SK-N-SH treated with all-trans-retinoic acid at 6 μM for 48 hours (cell line): ENCODE measurements around the gene CENPM.

Source experiments
- ATAC-seq: fragments of 200-7000 bp; cut with Tn5 transposase; 3 replicates; pipeline ENCODE4 v1.9.1; 2020; ENCODE audit warnings: mild to moderate bottlenecking, moderate library complexity
- BACH2 ChIP-seq: fragments of 250-450 bp; sonication (Bioruptor Pico); IDR thresholded peaks from 2 replicates; pipeline ENCODE4 v1.9.0; 2021; ENCODE audit warnings: mild to moderate bottlenecking, borderline replicate concordance
- CSDC2 ChIP-seq: fragments of 250-450 bp; sonication (Bioruptor Pico); IDR thresholded peaks from 2 replicates; pipeline ENCODE4 v1.5.0; 2020; ENCODE audit warnings: mild to moderate bottlenecking, moderate library complexity
- GLIS3 ChIP-seq: fragments of 250-450 bp; sonication (Bioruptor Pico); IDR thresholded peaks from 2 replicates; pipeline ENCODE4 v1.5.0; 2020; ENCODE audit warnings: mild to moderate bottlenecking, moderate library complexity
- ISL1 ChIP-seq: fragments of 250-450 bp; sonication (Bioruptor Pico); IDR thresholded peaks from 2 replicates; pipeline ENCODE4 v2.1.2; 2022; ENCODE audit warnings: mild to moderate bottlenecking, moderate library complexity
- OSR1 ChIP-seq: fragments of 250-450 bp; sonication (Bioruptor Pico); IDR thresholded peaks from 2 replicates; pipeline ENCODE4 v1.8.0; 2022; ENCODE audit warnings: moderate library complexity, mild to moderate bottlenecking, inconsistent platforms
- PPARA ChIP-seq: fragments of 250-450 bp; sonication (Bioruptor Pico); IDR thresholded peaks from 2 replicates; pipeline ENCODE4 v1.5.0; 2020; ENCODE audit warnings: mild to moderate bottlenecking, borderline replicate concordance
- RARB ChIP-seq: fragments of 250-450 bp; sonication (Bioruptor Pico); IDR thresholded peaks from 2 replicates; pipeline ENCODE4 v1.8.0; 2021; ENCODE audit warnings: mild to moderate bottlenecking, moderate library complexity
- SNAI2 ChIP-seq: fragments of 250-450 bp; sonication (Bioruptor Pico); IDR thresholded peaks from 2 replicates; pipeline ENCODE4 v1.5.0; 2020; ENCODE audit warnings: mild to moderate bottlenecking, moderate library complexity
- TCF4 ChIP-seq: fragments of 250-450 bp; sonication (Bioruptor Pico); IDR thresholded peaks from 2 replicates; pipeline ENCODE4 v1.8.0; 2021; ENCODE audit warnings: mild to moderate bottlenecking, moderate library complexity, borderline replicate concordance
- TOX ChIP-seq: fragments of 250-450 bp; sonication (Bioruptor Pico); IDR thresholded peaks from 2 replicates; pipeline ENCODE4 v1.8.0; 2021; ENCODE audit warnings: mild to moderate bottlenecking, moderate library complexity, borderline replicate concordance
- ZC3H10 ChIP-seq: fragments of 250-450 bp; sonication (Bioruptor Pico); IDR thresholded peaks from 2 replicates; pipeline ENCODE4 v1.5.1; 2021; ENCODE audit warnings: mild to moderate bottlenecking, moderate library complexity
- ZFP30 ChIP-seq: fragments of 450-650 bp; formaldehyde crosslinking; IDR thresholded peaks from 2 replicates; pipeline ENCODE4 v1.5.0; 2022; ENCODE audit warnings: mild to moderate bottlenecking, moderate library complexity
- ZNF565 ChIP-seq: fragments of 450-650 bp; formaldehyde crosslinking; conservative IDR thresholded peaks from 2 replicates; pipeline ENCODE4 v1.5.0; 2020; ENCODE audit warnings: low read depth, mild to moderate bottlenecking, moderate library complexity
- ZNF8 ChIP-seq: fragments of 450-650 bp; formaldehyde crosslinking; IDR thresholded peaks from 2 replicates; pipeline ENCODE4 v1.5.0; 2020; ENCODE audit warnings: mild to moderate bottlenecking, moderate library complexity
- TF ChIP-seq, protein P1 (sequence below): fragments of 250-450 bp; sonication (Bioruptor Pico); IDR thresholded peaks from 2 replicates; pipeline ENCODE4 v1.5.1; 2020; ENCODE audit warnings: low read depth, mild to moderate bottlenecking, moderate library complexity
- TF ChIP-seq, protein P2 (sequence below): fragments of 250-450 bp; sonication (Bioruptor Pico); IDR thresholded peaks from 2 replicates; pipeline ENCODE4 v1.8.0; 2020; ENCODE audit warnings: mild to moderate bottlenecking, moderate library complexity, borderline replicate concordance
- TF ChIP-seq, protein P3 (sequence below): fragments of 250-450 bp; sonication (Bioruptor Pico); IDR thresholded peaks from 2 replicates; pipeline ENCODE4 v1.5.0; 2020; ENCODE audit warnings: mild to moderate bottlenecking, moderate library complexity

The CENPM gene

DNA sequence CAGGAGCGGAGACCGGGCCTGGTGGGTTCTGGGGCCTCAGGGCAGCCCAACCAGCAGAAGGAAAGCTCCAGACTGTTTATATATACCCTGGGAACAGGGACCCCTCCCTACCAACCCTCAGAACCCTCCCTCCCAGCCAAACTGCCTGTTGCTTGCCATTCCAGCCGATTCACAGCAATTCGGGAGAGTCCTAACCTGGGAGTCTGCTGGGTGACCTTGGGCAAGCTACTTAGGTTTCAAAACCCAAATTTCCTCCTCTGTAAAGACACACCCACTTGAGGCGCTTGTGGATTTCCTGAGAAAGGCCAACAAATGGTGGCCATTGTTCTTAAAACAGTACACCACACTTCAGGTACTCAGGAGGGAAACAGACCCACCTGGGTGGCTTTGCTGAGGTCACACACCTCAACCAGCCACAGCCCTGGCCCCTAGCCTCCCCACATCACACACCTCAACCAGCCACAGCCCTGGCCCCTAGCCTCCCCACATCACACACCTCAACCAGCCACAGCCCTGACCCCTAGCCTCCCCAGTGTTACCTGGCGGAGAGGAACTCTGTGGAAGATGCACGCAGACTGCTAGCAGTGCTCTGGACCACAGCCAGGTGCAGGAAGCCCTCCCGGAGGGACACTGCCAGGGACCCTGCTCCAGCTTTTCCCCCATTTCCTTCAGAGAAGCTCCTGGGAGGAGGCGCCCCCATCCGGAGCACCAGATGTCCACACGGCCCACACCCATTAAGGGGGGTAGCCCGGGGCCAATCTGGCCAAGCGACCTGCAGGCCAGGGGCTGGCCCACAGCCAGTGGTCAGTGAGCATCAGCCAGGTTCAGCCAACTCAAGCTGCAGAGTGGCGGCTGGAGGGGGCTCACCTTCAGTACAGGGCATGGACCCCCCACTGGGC lies 38.3 kb downstream of the CENPM start:
- TF ChIP-seq ZNF8 (CRISPR knock-in tag) (no peak), ZC3H10 (CRISPR knock-in tag) (no peak), ZNF565 (CRISPR knock-in tag) (no peak)
- TF ChIP-seq, protein P1, sequence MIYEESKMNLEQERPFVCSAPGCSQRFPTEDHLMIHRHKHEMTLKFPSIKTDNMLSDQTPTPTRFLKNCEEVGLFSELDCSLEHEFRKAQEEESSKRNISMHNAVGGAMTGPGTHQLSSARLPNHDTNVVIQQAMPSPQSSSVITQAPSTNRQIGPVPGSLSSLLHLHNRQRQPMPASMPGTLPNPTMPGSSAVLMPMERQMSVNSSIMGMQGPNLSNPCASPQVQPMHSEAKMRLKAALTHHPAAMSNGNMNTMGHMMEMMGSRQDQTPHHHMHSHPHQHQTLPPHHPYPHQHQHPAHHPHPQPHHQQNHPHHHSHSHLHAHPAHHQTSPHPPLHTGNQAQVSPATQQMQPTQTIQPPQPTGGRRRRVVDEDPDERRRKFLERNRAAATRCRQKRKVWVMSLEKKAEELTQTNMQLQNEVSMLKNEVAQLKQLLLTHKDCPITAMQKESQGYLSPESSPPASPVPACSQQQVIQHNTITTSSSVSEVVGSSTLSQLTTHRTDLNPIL: no peak
- TF ChIP-seq, protein P2, sequence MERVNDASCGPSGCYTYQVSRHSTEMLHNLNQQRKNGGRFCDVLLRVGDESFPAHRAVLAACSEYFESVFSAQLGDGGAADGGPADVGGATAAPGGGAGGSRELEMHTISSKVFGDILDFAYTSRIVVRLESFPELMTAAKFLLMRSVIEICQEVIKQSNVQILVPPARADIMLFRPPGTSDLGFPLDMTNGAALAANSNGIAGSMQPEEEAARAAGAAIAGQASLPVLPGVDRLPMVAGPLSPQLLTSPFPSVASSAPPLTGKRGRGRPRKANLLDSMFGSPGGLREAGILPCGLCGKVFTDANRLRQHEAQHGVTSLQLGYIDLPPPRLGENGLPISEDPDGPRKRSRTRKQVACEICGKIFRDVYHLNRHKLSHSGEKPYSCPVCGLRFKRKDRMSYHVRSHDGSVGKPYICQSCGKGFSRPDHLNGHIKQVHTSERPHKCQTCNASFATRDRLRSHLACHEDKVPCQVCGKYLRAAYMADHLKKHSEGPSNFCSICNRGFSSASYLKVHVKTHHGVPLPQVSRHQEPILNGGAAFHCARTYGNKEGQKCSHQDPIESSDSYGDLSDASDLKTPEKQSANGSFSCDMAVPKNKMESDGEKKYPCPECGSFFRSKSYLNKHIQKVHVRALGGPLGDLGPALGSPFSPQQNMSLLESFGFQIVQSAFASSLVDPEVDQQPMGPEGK: no peak
- no peak for ATAC-seq

DNA sequence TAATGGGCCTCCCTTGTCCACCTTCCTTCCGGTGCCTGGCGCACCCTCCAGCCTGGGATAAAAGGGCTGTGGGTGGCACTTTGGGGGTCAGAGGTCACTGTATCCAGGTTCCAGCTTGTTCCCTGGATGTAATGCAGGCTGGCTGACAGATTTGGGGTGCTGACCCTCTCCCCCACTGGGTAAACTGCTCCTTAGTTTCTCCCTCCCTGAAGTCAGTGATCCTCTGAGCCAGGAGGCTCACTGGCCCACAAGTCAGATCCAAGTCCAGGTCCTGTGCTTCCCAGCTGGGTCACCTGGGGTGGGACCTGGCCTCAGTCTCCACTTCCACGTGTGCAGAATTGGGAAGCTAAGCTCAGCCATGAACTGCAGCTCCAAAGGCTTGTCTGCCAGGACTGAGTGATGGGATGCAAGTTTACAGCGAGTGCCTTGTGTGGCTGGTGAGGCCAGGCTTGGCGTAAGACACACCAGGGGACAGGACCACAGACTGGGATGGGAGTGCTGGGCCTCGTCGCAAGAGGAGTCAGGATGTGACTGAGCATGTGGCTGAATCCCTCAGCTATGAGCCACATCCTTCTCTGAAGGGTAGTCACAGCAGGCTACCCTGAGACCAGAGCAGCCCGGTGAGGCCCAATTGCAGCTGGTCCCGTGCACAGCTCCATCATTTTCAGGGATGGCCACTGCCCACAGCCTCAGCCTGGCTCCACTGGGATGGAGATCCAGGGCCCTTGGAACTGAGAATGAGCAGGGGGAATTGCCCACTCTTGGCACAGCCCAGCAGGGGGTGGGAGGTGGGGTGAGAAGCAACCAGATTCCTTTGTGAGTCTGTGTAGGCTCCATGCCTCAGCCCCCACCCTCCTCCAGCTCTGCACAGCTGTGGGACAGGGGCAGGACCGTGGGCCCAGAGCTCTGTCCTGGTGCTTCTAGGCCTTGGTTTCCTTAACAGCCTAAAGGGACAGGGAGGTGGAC lies 39.2 kb downstream of the CENPM start:
- ATAC-seq: no peak

DNA sequence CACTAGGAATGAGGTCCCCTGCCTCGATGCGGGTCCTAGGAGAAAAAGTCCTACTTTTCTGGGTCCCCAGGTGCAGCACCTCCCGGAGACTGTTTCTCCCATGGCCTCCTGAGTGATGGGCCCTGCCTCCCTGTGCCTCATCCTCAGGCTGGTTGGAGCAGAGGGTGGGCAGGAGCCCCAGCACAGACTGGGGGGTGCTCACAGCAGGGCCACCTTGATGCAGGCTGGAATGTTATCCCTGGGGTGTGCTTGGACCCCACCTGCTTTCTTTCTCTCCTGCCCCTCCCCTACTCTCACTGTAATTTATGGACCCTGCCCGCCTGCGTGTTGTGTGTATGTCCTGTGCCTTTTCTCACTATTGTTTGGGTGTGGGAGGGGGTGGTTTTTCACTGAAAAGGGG lies 40.1 kb downstream of the CENPM start:
- TF ChIP-seq ZFP30 (CRISPR knock-in tag): no peak
- no peak for TF ChIP-seq ZNF565 (CRISPR knock-in tag)
- TF ChIP-seq RARB: no peak
- TF ChIP-seq TOX (CRISPR knock-in tag): no peak
- TF ChIP-seq ZC3H10 (CRISPR knock-in tag): no peak
- no peak for ATAC-seq

More for the DNA sequence above, 39.2 kb downstream of the CENPM start:
- TF ChIP-seq GLIS3 (CRISPR knock-in tag) (no peak), PPARA (CRISPR knock-in tag) (no peak), TCF4 (CRISPR knock-in tag) (no peak), BACH2 (CRISPR knock-in tag) (no peak)
- TF ChIP-seq, all 23 proteins: peak for 0

DNA sequence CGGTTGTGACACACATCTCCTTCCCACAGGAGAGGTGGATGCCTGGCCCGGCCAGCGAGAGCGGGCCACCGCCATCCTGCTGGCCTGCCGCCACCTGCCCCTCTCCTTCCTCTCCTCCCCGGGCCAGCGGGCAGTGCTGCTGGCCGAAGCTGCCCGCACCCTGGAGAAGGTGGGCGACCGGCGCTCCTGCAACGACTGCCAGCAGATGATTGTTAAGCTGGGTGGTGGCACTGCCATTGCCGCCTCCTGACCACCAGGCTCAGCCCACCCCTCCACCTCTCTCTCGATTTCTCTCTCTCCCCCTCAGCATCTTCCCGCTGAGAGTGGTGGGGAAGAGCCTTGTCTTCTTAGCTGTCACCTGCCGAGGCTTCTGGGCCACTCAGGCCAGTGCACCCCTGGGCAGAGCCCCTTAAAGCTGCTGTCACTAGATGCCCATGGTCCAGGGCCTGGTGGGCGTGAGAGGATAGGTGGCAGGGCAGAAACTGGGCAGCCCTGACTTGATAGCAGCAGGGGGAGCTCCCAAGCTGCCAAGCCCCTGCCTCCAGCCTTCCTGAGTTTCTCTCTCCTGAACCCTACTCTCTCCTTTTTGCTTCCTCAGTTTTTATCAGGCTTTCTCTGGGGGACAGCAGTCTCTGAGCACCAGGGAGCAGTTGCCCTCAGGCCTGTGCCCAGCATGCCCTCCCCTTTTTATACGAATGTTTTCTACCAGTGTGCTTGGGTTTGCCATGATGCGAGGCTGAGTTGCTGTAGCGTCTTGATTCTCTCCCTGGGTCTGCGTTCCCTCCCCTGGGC lies 41.3 kb downstream of the CENPM start:
- no peak for ATAC-seq
- TF ChIP-seq TOX (CRISPR knock-in tag) (no peak), SNAI2 (CRISPR knock-in tag) (no peak), CSDC2 (CRISPR knock-in tag) (no peak), ISL1 (CRISPR knock-in tag) (no peak), PPARA (CRISPR knock-in tag) (no peak), OSR1 (CRISPR knock-in tag) (no peak), TCF4 (CRISPR knock-in tag) (no peak)
- TF ChIP-seq, protein P1: no peak

DNA sequence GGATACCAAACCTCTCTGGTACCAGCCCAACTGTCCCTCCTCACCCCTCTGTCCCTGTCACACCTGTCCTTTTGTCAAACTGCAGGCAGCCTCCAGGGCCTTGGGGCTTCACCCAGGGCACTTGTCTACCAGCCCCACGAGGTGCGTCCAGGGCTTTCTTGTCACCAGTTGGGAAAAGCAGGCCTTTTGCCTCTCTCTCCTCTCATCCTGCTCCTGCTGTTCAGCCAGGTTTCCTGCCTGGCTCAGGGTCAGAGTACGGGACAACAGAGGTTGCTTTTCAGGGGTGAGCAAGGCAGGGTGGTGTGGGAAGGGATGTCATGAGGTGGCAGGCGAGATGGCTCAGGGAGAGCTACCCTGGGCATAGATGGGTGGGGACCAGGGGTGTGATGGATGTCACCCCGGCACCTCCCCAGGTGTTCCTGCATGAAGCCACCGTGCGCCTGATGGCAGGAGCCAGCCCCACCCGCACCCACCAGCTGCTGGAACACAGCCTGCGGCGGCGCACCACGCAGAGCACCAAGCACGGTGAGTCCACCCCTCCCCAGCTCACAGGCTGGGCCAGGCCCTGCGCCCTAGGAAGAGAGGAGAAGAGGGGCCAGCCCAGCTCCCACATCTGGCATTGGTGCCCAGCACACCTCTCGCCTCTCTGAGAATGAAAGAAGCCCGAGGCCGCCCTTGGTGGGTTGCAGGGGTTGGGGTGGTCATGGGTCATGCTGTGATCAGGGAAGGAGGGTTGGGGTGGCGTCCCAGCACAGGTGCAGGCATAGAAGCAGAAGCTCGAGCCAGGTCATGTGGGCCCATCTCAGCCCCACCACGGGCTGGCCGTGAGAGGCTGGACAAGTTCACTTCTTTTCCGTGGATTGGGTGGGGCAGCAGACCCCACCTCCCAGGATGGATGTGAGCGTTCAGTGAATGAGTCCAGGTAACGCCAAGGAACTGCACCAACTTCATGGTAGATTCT lies 42.2 kb downstream of the CENPM start:
- TF ChIP-seq, protein P1: no peak
- no peak for TF ChIP-seq BACH2 (CRISPR knock-in tag)
- TF ChIP-seq ZNF8 (CRISPR knock-in tag): no peak
- no peak for TF ChIP-seq TOX (CRISPR knock-in tag)
- no peak for TF ChIP-seq RARB
- TF ChIP-seq, protein P3, sequence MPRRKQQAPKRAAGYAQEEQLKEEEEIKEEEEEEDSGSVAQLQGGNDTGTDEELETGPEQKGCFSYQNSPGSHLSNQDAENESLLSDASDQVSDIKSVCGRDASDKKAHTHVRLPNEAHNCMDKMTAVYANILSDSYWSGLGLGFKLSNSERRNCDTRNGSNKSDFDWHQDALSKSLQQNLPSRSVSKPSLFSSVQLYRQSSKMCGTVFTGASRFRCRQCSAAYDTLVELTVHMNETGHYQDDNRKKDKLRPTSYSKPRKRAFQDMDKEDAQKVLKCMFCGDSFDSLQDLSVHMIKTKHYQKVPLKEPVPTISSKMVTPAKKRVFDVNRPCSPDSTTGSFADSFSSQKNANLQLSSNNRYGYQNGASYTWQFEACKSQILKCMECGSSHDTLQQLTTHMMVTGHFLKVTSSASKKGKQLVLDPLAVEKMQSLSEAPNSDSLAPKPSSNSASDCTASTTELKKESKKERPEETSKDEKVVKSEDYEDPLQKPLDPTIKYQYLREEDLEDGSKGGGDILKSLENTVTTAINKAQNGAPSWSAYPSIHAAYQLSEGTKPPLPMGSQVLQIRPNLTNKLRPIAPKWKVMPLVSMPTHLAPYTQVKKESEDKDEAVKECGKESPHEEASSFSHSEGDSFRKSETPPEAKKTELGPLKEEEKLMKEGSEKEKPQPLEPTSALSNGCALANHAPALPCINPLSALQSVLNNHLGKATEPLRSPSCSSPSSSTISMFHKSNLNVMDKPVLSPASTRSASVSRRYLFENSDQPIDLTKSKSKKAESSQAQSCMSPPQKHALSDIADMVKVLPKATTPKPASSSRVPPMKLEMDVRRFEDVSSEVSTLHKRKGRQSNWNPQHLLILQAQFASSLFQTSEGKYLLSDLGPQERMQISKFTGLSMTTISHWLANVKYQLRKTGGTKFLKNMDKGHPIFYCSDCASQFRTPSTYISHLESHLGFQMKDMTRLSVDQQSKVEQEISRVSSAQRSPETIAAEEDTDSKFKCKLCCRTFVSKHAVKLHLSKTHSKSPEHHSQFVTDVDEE (CRISPR knock-in tag): no peak
- no peak for TF ChIP-seq TCF4 (CRISPR knock-in tag)
- ATAC-seq: no peak
